MM.1S (cell line): ENCODE results near the gene TMEM135.

Experiments
- DNase-seq: peaks from one replicate; pipeline ENCODE4 v3.0.0-alpha.2; 2015
- H2AFZ ChIP-seq: fragments of 300-600 bp; sonication (generic); 2 replicates; pipeline ENCODE4 v1.6.0; 2016; ENCODE audit warnings: antibody characterized with exemption, low read length
- H3F3A ChIP-seq: fragments of 300-600 bp; sonication (generic); 2 replicates; pipeline ENCODE4 v1.6.1; 2016; ENCODE audit warnings: mild to moderate bottlenecking, antibody characterized with exemption, low read length, moderate library complexity, mixed read lengths; ENCODE audit not compliant: insufficient read depth
- H3K27ac ChIP-seq: fragments of 300-600 bp; sonication (generic); 2 replicates; pipeline ENCODE4 v1.5.1; 2016; ENCODE audit warnings: mild to moderate bottlenecking, low read length
- H3K27me3 ChIP-seq: fragments of 300-600 bp; sonication (generic); replicated peaks from 2 replicates; pipeline ENCODE4 v1.6.0; 2016; ENCODE audit warnings: low read length; ENCODE audit not compliant: insufficient read depth
- H3K36me3 ChIP-seq: fragments of 300-600 bp; sonication (generic); replicated peaks from 2 replicates; pipeline ENCODE4 v1.6.1; 2016; ENCODE audit warnings: mild to moderate bottlenecking, low read length, mixed read lengths; ENCODE audit not compliant: insufficient read depth
- H3K4me1 ChIP-seq: fragments of 300-600 bp; sonication (generic); 2 replicates; pipeline ENCODE4 v1.6.1; 2016; ENCODE audit warnings: low read length, mixed read lengths
- H3K4me2 ChIP-seq: fragments of 300-600 bp; sonication (generic); 2 replicates; pipeline ENCODE4 v1.6.0; 2016; ENCODE audit warnings: low read depth, low read length
- H3K4me3 ChIP-seq: fragments of 300-600 bp; sonication (generic); 2 replicates; pipeline ENCODE4 v1.5.1; 2016; ENCODE audit warnings: low read length, mixed read lengths
- H3K79me2 ChIP-seq: fragments of 300-600 bp; sonication (generic); 2 replicates; pipeline ENCODE4 v1.6.1; 2016; ENCODE audit warnings: mixed run types, low read length, mixed read lengths
- H3K9ac ChIP-seq: fragments of 300-600 bp; sonication (generic); 2 replicates; pipeline ENCODE4 v1.6.1; 2016; ENCODE audit warnings: low read length, mixed read lengths
- H3K9me2 ChIP-seq: fragments of 300-600 bp; sonication (generic); replicated peaks from 2 replicates; pipeline ENCODE4 v1.6.1; 2016; ENCODE audit warnings: mild to moderate bottlenecking, low read length, mixed read lengths; ENCODE audit not compliant: insufficient read depth
- H3K9me3 ChIP-seq: fragments of 300-600 bp; sonication (generic); replicated peaks from 2 replicates; pipeline ENCODE4 v1.6.1; 2016; ENCODE audit warnings: mild to moderate bottlenecking, low read length, mixed read lengths; ENCODE audit not compliant: insufficient read depth
- H4K20me1 ChIP-seq: fragments of 300-600 bp; sonication (generic); 2 replicates; pipeline ENCODE4 v1.6.1; 2016; ENCODE audit warnings: mild to moderate bottlenecking, low read length, moderate library complexity, mixed read lengths; ENCODE audit not compliant: insufficient read depth
- CTCF ChIP-seq: fragments of 300-600 bp; sonication (generic); IDR thresholded peaks from 2 replicates; pipeline ENCODE4 v1.5.1; 2016; ENCODE audit warnings: antibody characterized with exemption, low read length, mixed read lengths
- EZH2 ChIP-seq: fragments of 300-600 bp; sonication (generic); optimal IDR thresholded peaks from 2 replicates; pipeline ENCODE3; 2017; ENCODE audit warnings: low read depth, mild to moderate bottlenecking, antibody characterized with exemption, low read length, mixed read lengths
- EZH2phosphoT487 ChIP-seq: fragments of 300-600 bp; sonication (generic); IDR thresholded peaks from 2 replicates; pipeline ENCODE4 v1.6.1; 2018; ENCODE audit warnings: antibody characterized with exemption, low read length

TMEM135 gene

GRCh38 chr11:87212891-87213290 is 175.2 kb downstream of the TMEM135 start:
- 0 out of 2 replicates have a peak, but pooled peaks cover 7% of the 10 kb centered on the region for H3K4me1 ChIP-seq
- H3F3A ChIP-seq = no peaks in the 10 kb centered on the region
- no peak overlapping the region for H3K27ac ChIP-seq
- no peak overlapping the region for H3K4me3 ChIP-seq
- no peaks in the 10 kb centered on the region for H4K20me1 ChIP-seq
- no peaks in the 10 kb centered on the region for H3K79me2 ChIP-seq
- no peak overlapping the region for H3K9ac ChIP-seq
- H2AFZ ChIP-seq = no peak overlapping the region
- no peak for DNase-seq
- no peak for TF ChIP-seq EZH2
- no peak for TF ChIP-seq CTCF
- no peak for TF ChIP-seq EZH2phosphoT487
- no peaks in the 10 kb centered on the region for H3K27me3 ChIP-seq
- H3K9me2 ChIP-seq = no peaks in the 10 kb centered on the region
- no peaks in the 10 kb centered on the region for H3K9me3 ChIP-seq
- H3K4me2 ChIP-seq = peak overlapping the region; percentile 15; the same call in 1 of the 2 replicates
- no peaks in the 10 kb centered on the region for H3K36me3 ChIP-seq

- Histone ChIP-seq H4K20me1 (no peaks in the 10 kb centered on the region), H3K4me2 (peak overlapping the region; percentile 15; the same call in 1 of the 2 replicates), H3K9ac (no peak overlapping the region), H3K4me3 (no peak overlapping the region), H3K9me3 (no peaks in the 10 kb centered on the region), H3K36me3 (no peaks in the 10 kb centered on the region), H3K9me2 (no peaks in the 10 kb centered on the region), H3K27me3 (no peaks in the 10 kb centered on the region), H3K4me1 (0 out of 2 replicates have a peak, but pooled peaks cover 7% of the 10 kb centered on the region), H3F3A (no peaks in the 10 kb centered on the region), H2AFZ (no peak overlapping the region), H3K79me2 (no peaks in the 10 kb centered on the region), H3K27ac (no peak overlapping the region)
- TF ChIP-seq EZH2 = no peak
- TF ChIP-seq EZH2phosphoT487 = no peak
- TF ChIP-seq CTCF = no peak
- DNase-seq = peak; percentile 45
Observed at GRCh38 chr11:87213444-87213843, 175.7 kb downstream of the TMEM135 start.

- Histone ChIP-seq H2AFZ (no peak overlapping the region), H3K4me2 (no peak overlapping the region), H3K27me3 (no peaks in the 10 kb centered on the region), H3K79me2 (no peaks in the 10 kb centered on the region), H3K9ac (no peak overlapping the region), H3K36me3 (no peaks in the 10 kb centered on the region), H3K9me3 (no peaks in the 10 kb centered on the region), H3K27ac (no peak overlapping the region), H3K4me3 (no peak overlapping the region), H3K4me1 (0 out of 2 replicates have a peak, but pooled peaks cover 7% of the 10 kb centered on the region), H4K20me1 (no peaks in the 10 kb centered on the region), H3K9me2 (no peaks in the 10 kb centered on the region), H3F3A (no peaks in the 10 kb centered on the region)
- no peak for DNase-seq
- no peak for TF ChIP-seq EZH2phosphoT487
- TF ChIP-seq EZH2 = no peak
- no peak for TF ChIP-seq CTCF
Observed at GRCh38 chr11:87215236-87215635, 177.5 kb downstream of the TMEM135 start.
